Mucosa of gallbladder (tissue), 1 donor: Measurements from ENCODE around the gene KDM4B. TPM values are rescaled to one million over a fixed set of nuclear protein-coding genes. Genes with fewer than 3 reads are reported as not detected.

Experiments used
- DNase-seq: peaks from one replicate; pipeline ENCODE4 v3.0.0-alpha.2; 2020; ENCODE audit warnings: low spot score
- total RNA-seq: library from RNA; stranded (reverse); gene quantifications from one replicate; pipeline ENCODE4 v1.2.1, GENCODE V29; 2021
- donor health status: DM: no; HTN: no; CAD: no.

KDM4B gene
- total RNA-seq, 1 donor from 2014 or later: 49.3 TPM

DNA sequence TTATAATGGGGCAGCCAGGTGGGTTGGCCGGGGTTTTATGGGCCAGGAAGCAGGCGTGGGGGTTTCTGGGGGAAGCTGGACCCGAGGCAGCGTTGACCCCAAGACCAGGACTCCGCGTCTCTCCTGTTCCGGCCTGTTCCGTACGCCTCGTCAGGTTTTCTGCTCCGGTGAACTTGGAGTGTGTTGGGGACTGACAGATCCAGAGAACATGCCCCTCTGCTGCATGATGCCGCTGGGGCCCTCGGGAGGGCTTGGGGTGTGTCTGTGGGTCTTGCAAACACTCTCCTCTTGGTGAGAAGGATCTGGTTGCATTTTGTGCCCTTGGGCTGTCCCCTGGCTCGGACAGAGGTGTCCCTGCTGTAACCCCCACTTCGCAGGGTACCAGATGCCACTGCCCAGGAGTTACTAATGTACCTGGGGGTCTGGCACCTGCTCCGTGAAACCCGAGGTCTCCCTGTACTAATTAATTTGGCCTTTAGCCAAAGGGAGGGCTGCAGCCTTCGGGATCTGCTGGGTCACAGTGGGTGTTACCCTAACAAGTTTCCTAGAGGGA is 15.6 kb downstream of the KDM4B start:
- DNase-seq: no peak

DNA sequence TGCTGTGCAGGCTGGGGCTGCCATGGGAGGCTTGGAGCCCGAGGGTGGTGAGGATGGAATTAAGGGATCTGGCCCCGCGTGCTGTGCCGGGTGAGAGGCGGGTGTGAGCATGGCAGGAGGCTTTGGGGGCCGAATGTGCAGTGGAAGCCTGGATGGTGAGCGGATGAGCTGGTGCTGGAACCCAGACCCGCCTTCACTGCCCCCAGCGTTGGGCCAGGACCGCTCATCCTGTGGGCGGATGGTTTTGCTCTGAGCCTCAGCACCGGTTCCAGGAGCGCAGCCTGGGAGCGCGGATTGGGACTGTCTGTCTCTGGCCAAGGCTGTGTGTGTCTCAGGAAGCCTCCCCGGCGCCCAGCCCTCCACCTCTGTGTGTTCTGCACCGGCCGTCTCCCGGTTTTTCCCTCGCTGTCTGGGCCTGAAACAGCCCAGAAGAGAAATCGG is 16.7 kb downstream of the KDM4B start:
- DNase-seq: no peak

DNA sequence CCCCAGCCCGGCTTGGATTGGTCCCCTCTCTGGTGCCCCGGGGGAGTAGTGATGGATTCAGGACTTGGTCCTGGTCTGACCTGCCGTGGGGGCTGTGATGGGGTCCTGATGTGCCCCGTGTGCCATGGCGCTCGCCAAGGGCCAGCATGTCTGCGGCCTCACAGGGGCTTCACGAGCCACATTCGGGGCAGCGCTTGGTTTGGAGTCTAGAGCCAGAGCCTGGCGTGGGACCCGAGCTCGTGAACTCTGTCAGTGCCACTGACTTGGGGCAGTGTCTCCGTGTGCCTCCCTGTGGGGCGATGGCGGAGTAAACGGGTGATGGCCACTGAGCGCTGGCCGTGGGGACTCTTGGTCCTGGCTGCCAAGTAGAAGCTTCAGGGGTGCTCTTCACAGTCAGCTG is 17.1 kb downstream of the KDM4B start:
- DNase-seq: no peak

DNA sequence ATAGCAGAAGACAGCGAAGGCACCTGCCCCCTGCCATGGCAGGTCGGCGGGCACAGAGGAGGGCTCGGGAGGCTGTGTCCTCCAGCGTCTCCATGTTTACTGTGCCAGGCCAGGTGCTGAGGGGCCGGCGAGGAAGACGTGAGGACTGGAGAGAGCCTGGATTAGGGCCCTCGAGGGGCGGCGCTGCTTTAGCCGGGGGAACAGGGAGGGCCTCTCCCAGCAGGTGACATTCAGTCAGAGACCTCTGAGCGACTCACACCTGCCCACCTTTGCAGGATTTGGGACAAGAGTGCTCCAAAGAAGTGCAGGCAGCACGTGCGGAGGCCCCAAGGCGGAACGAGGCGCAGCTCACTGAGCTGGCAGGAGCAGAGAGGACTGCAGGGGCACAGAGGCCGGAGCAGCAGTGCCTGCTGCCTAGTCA is 17.6 kb downstream of the KDM4B start:
- no peak for DNase-seq

DNA sequence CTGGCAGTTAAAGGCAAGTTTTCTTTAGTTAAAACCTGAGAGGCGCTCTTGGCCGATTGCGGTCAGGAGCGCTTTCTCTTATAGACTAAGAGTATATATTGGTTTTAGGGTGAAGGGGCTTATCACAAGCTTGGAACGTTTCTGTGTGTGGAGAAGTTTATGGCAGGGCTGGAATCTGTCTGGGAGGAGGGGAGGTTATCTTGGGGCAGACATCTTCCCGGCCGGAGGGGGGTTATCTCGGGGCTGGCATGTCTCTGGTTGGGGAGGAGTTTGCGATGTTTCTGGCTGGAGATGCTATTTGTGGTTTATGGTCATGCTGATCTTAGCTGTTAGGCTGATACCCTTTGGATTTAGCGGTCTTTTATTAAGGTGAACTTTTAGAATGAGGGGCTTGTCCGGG is 18.3 kb downstream of the KDM4B start:
- no peak for DNase-seq

DNA sequence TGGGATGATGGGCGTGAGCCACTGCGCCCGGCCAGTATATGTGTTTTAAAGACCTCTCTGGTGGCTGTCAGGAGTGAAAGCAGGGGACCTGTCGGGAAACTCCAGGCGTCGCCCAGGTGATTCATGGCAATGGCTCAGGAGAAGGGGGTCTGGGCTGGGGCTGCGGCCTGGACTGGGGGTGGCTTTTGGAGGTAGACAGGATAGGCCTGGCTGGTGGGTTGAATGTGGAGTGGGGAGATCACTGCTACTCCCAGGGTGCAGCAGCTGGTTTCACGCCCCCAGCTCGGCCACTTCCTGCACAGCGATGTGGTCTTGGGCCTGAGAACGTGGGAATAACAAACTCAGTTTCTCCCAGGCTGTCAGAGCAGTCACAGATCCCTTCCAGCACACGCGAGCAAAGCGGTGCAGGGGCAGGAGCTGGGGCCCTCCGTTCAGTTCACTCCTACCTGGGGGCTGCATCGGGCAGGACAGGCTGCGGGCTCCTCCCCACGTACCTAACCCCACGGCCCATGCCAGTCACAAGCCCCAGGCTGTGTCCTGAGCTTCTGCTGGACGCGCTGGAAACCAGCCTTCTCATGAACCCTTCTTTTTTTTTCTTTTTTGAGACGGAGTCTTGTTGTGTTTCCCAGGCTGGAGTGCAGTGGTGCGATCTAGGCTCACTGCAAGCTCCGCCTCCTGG is 18.9 kb downstream of the KDM4B start:
- DNase-seq: no peak

DNA sequence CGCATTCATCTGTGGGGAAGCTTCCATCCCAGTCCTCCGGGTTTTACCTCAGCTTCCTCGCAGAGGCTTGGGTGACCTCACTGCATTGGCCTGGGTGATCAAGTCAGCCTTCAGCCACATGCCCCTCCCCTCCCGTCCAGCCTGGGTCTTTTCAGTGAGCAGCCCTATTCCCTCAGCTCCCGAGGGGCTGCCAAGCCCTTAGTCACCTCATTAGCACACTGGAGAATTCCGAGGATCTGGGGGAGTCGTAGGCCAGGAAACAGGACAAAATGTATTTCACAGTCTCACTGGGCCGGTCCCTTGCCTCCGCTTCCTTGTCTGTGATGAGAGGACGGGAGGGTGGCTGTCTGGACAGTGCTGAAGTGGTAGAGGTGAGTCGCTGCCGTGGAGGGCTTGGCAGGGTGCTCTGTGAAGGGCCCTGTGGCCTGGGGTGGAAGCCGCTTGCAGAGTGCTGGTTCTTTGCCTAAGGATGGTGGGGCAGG is 19.9 kb downstream of the KDM4B start:
- DNase-seq: no peak

DNA sequence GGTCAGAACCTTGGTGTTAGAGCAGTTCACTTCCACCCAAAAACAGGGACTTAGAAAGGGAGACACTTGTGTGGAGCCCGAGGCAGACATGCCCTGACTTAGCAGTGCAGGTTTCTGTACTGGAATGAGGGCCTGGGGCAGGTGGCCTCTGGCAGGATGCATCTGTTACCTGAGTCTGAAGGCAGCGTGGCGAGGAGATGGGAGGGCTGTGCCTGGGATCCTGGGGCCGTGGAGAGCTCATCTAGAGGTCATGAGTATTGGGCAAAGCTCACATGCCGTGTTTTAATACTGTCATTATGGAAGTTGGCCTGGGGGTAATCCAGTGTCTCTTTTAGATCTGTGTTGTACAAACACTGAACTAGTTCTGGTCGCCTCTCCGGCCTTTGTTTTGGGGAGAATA is 21.4 kb downstream of the KDM4B start:
- DNase-seq: no peak

DNA sequence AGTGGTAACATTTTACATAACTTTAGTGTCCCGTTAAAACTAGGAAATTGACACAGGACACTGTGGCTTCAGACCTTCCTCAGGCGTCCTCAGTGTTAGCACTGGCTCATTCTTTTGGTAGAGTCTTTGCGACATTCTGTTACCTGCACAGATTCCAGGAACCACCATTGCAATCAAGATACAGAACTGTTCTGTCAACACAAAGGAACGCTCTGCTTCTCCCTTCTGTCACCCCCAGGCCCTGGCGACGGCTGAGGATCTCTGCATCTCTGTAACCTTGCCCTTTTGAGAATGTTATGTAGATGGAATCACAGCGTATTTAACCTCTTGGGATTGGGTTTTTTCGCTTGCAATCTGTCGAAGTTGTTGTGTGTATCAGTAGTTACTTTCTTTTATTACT is 22.6 kb downstream of the KDM4B start:
- DNase-seq: no peak

DNA sequence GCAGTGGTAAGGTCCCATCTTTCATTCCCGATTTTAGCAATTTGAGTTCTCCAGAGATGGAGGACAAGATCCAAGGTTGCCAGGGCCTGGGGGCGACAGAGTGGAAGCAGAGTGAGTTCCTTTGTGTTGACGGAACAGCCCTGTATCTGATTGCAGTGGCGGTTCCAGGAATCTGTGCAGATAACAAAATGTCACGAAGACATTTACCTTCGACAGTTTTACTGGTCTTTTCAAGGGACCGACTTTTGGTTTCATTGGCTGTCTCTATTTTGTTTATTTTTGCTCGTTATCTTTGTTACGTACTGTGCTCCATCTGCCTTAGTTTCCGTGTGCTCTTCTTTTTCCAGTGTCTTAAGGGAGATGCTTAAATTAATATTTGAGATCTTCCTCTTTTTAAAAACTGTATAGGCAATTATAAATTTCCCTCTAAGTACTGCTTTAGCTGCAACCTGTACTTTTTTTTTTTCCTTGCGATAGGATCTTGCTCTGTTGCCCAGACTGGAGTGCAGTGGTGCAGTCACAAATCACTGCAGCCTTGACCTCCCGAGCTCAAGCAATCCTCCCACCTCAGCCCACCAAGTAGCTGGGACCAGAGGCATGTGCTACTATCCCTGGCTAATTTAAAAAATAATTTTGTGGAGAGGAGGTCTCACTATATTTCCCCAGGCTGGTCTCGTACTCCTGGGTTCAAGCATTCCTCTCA is 23.2 kb downstream of the KDM4B start:
- no peak for DNase-seq

DNA sequence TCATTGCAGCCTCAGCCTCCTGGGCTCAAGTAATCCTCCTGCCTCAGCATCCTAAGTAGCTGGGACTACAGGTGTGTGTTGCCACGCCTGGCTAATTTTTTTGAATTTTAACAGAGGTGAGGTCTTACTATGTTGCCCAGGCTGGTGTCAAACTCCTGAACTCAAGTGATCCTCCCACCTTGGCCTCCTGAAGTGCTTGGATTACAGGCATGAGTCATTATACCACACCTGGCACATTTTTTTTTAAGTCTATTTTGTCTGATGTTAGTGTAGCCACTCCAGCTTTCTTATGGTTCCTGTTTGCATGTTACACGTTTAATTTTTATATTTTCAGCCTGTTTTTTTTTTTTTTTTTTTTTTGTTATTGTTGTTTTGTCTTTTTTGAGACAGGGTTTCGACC is 24.8 kb downstream of the KDM4B start:
- no peak for DNase-seq

DNA sequence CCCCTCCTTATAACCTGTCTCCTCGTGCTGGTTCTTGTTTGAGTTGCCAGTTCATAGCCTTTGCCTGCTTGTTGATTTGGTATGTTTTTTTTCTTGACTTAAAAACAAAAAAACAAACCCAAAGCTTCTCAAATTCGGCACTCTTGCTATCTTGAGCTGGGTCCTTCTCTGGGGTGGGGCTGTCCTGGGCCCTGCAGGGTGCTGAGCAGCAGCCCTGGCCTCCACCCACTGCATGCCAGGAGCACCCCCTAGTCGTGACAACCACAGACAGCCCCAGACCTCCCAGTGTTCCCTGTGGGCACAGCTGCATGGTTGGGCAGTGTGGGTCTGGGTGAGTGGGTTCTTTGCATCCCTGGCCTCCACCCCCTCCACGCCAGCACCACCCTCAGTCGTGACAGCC is 27.8 kb downstream of the KDM4B start:
- no peak for DNase-seq

DNA sequence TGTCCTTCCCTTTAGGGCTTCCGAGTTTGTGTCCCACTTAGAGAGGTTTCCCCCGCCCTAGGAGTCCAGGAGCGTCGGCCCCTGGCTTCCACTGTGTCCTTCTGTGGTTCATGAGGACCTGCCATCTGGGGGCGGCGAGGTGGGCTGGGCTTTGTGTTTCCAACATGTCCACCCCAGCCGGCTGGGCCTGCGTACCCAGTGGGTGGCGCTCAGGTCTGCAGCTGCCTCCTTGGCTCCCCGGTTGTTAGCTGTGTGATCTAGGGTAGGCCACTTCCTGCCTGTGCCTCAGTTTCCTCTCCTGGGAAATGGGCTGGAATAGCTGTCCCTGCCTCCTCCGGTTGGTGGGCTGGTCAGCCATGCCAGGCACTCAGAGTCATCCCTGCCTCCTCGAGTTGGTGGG is 28.4 kb downstream of the KDM4B start:
- no peak for DNase-seq

DNA sequence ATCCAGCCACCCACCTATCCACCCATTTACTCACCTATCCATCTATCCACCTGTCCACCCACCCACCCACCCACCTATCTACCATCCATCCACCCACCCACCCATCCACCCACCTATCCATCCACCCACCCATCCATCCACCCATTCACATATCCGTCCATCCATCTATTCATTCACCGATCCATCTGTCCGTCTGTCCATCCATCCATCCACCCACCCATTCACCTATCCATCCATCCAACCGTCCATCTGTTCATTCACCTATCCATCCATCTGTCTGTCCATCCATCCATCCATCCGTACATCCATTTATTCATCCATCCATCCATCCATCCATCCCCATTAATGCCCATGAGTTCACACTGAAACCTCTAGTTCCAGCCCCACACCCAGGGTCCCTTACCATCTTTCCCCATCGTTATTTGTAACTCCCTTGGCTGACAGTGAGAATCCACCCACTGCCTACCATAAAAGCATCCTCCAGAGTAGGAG is 31.3 kb downstream of the KDM4B start:
- DNase-seq: no peak

DNA sequence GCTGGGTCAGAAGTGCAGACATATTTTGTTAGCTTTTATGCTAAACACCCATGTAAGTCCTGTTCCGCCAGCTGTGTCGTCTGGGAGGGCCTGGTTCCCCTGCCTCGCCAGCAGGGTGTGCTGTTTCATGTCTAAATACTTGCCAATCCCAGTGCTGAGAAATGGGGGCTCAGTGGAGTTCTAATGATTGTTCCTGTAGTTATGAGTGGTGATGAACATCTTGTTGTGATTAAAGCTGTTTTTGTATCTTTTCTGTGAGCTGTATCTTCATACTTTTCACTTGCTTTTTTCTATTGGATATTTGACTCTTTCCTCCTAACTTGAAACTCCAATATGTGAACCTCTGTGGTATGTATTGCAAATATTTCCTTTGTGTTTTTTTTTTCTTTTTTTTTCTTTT is 32.7 kb downstream of the KDM4B start:
- no peak for DNase-seq

DNA sequence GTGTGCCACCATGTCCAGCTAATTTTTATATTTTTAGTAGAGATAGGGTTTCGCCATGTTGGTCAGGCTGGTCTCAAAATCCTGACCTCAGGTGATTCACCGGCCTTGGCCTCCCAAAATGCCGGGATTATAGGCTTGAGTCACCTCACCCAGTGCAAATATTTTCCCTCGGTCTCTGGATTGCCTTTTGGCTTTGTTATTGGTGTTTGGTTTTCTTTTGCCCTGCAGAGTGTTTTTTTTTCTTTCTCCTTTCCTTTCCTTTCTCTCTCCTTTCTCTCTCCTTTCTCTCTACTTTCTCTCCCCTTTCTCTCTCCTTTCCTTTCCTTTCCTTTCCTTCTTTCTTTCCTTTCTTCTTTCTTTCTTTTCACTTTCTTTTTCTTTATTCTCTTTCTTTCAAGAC is 33.2 kb downstream of the KDM4B start:
- DNase-seq: no peak

DNA sequence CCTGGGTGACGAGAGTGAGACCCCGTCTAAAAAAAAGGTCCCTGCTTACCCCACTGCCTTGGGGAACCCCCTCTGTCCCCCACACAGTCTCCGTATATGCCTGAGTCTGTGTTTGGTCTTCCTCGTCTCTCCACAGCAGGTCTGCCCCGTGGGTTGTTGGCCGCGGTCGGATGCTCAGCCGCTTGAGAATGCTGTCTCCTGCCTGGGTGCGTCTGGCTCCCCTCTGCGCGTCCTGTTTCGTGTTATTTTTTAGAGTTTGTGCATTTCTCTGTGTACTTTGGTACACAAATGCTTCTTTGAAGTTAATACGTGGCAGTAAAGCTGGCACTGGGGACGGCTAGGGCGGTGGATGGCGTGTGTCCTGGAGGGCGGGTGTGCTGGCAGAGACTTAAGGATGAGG is 34.9 kb downstream of the KDM4B start:
- no peak for DNase-seq

DNA sequence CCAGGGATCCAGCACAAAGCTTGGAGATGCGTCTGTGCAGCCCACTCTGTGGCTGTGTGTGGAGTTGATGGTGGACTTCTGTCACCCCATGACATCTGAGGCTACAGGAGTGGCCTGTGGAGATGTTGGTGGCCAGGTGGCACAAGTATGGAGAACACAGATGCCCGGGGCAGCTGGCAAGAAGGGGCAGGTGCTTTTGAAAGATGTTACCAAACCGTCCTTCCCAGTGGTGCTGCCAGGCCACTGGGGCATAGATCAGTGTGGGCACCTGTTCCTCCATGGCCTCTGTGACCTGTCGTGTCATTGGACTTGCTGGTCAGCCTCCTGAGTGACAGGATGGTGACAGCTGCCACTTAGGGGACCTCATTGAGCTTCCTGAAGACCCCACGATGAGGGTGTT is 36.2 kb downstream of the KDM4B start:
- DNase-seq: no peak

DNA sequence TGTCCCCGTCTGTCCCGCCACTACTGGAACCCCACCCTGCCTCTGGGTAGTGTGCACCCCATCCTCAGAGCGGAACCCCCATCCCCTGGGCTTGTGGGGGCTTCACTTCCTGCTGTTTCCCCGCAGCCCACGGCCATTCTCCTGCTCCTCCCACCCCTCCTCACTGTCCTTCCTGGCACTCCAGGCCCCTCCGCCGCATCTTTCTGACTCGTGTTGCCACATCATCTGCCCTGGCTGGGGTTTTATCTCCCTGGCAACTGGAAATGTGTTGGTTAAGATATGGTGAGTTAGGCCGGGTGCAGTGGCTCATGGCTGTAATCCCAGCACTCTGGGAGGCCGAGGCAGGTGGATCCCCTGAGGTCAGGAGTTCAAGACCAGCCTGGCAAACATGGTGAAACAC is 37.3 kb downstream of the KDM4B start:
- DNase-seq: no peak

DNA sequence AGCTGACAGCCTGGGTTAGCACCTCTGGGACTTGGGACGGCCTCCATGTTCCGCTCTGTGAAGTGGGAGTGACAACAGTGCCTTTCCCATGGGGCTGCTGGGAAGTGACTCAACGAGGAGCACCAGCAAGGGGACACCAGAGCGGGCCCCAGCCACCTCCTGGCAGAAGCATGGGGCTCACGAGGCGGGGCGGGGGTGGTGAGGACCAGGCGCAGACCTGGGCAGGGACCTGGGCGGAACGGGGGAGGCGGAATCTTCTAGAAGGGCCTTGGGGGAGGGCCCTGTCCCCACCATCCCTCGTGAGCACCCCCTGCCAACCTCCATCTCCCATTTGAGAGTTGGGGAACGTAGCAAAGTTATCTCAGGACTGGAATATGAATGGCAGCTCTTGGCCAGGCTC is 37.9 kb downstream of the KDM4B start:
- DNase-seq: no peak

DNA sequence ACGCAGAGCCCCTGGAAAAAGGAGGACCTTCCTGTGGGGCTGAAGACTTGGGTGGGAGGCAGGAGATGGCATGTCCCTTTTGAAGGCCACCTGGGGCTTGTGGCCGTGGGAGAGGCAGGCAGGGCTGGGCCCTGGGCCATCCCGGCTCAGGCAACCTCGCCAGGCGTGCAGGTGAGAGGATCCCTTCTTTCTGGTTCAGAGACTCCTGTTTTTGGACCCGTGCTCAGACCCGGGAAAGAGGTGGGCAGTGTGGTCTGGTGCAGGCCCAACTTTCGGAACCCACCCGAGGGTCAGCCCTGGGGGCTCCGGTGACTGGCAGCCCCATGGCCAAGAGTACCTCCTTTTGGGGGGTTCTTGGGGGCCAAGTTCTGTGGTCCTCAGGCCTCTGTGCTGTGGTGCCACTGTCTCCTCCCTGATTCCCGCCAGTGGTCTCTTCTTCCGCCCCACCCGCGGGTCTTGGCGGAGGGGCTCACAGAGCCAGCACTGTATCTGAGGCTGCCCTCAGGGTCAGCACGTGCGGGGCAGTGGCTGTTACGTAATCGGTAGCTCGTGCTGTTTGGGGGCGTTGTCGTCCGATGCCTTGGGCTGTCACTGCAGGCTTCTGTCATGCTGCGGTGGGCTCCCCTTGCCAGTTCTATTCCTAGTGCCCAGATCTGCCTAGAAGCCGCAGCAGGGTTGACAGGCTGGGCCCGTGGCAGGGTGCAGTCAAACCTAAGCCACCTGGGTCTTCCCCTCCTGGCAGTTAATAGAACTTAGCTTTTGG is 42.7 kb downstream of the KDM4B start:
- DNase-seq: no peak

DNA sequence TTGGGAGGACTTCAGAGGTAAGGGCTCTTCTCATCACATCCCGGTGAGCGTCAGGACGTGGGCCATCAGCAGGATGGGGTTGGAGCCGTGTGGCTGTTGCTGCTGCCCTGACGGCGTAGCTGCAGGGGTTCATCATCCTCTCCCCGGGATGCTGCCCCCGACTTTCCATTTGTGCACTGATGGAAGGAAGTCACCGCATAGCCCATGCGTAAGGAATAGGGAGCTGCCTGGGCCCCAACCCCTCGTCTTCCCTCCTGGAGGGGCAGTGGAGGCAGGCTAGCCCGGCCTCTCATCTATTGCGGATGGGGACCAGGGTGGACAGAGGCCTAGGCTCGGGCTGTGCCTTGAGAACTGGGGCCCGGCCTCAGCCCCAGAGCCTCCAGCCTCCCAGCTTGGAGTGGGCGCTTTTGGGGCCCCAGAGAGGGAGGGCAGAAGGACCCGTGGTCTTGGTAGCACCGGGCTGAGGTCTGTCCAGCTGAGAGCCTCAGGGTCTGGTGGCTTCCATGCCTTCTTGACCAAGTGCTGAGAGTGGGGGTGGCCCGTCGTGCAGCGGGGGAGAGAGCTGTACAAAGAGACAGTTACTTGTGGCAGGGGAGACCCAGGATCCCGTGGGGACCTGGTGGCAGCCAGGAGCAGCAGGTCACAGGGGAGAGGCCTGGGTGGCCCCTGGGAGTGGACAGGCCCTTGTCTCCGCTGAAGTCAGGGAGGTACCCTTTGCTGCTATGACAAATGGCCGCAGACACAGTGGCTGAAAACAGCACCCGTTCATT is 44.0 kb downstream of the KDM4B start:
- DNase-seq: no peak
